HG03095 (cell line): ENCODE data around the gene SLC9A9.
"Not testable (repeated sequence)": the region's sequence is repeated elsewhere in the genome, so short reads cannot be mapped to it uniquely, and the experiment has no call there.

Source experiments
- ATAC-seq: cut with Tn5 transposase; IDR thresholded peaks from one replicate; pipeline ENCODE4 v1.9.1; 2021; ENCODE audit warnings: moderate library complexity; ENCODE audit not compliant: unreplicated experiment

Gene SLC9A9

DNA sequence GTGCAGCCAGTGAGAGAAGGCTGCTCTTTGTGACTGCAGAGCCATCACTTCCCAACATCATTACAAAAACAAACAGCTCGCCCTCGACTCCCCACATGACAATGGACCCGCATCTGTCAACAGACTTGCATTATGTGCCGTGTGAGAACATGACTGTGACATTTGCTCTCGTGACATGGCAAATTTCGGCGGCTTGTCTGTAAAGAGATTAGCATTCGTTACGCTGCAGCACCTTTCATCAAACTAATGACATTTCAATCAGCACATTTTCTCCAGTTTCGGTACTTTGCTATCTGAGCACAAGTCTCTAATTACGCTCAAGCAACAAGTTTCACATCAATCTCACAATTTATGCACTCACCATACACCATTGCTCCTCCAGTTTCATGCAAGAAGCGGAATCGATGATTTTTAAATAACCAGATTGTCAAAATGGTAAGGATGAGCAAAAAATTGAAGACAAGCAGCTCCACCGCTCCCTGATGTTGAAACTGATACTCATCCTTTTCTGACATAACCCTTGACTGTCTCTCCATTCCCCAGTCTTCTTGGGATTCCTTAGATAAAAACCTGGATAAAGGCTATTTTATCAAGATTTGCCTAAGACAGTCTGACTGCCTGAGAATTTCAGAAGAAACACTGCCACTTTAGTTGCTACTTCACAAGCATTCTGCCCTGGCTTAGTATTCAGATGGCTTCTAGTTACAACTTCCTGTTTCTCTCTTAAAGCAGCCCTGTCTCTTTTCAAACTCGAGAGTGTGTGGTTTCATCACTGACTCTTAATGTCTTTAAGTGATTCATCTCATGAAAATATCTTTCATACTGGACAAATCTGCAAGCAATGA is at the start of gene SLC9A9:
Gene SLC9A9 (minus strand): TSS at position 682 of the 845 bp plus-strand sequence. CDS start 146 bp downstream, at position 536.
- peak; percentile 77 for ATAC-seq

GRCh38 chr3:143897576-143898295 is 49.5 kb upstream of the SLC9A9 start:
- ATAC-seq, result no peak

- ATAC-seq, result no peak
Measured at GRCh38 chr3:143896486-143896885, 48.2 kb upstream of the SLC9A9 start.

- ATAC-seq, result no peak
Measured at GRCh38 chr3:143895805-143896204, 47.5 kb upstream of the SLC9A9 start.

DNA sequence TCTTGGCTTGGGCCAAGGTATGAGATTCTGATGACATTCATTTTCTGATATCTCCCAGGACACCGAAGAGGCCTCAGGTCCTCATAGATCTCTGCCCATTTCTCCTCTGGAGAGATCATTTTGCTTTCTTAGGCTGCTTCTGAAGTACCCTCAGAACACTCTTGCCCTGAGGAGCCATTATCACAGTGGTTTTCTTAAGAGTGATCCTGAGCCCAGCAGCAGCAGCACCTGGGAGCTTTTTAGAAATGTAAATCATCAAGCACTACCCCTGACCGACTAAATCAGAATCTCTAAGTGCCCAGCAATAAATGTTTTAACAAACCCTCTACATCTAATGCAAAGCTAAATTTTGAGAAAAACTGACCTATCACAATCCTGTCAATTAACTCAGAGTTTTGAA is 40.6 kb upstream of the SLC9A9 start:
- ATAC-seq, result no peak

GRCh38 chr3:143888166-143888565 is 39.9 kb upstream of the SLC9A9 start:
- no peak for ATAC-seq

DNA sequence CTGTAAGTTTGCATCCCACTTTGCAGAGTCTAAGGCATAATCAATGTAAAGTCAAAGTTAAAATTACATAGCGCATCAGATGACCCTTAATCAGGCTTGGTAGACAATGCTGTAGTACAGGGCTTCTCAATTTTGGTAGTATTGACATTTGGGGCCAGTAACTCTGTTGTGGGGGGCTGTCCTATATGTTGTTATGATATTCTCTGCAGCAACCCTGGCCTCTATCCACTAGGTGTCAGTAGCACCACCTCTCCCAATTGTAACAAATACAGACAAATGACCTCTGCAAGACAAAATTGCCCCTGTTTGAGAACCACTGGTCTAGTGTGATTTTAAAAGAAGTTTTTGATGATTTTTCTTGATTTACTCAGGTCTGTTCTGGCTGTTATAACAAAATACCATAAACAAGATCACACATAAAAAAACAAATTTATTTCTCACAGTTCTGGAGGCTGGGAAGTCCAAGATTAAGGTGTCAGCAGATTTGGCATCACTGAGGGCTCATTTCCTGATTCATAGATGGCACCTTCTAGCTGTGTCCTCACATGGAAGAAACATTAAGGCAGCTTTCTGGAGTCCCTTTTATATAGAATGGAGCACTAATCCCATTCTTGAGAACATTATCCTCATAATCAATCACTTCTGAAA is 37.6 kb upstream of the SLC9A9 start:
- peak; percentile 93 for ATAC-seq

- ATAC-seq, result no peak
Measured at GRCh38 chr3:143884861-143885260, 36.6 kb upstream of the SLC9A9 start.

GRCh38 chr3:143883151-143883550 is 34.9 kb upstream of the SLC9A9 start:
- no peak for ATAC-seq

DNA sequence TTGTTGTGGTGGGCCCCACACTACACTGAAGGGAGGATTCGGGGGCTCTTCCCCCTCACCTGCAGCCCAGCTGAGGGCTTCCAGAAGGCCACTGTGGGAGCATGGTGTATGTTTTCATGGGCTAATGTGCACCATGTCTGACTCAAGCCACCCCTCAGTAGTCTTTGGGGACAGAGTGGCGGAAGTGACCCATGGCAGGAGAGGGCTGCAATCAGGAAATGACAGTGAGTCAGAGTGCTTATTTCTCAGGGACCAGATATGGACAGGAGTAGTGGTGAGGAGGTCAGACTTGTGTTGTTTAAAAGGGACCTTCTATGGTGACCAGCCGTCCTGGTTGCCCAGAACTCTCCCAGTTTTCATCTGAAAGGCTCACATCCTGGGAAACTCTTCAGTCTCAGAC is 32.8 kb upstream of the SLC9A9 start:
- no peak for ATAC-seq

GRCh38 chr3:143875546-143875945 is 27.3 kb upstream of the SLC9A9 start:
- no peak for ATAC-seq

DNA sequence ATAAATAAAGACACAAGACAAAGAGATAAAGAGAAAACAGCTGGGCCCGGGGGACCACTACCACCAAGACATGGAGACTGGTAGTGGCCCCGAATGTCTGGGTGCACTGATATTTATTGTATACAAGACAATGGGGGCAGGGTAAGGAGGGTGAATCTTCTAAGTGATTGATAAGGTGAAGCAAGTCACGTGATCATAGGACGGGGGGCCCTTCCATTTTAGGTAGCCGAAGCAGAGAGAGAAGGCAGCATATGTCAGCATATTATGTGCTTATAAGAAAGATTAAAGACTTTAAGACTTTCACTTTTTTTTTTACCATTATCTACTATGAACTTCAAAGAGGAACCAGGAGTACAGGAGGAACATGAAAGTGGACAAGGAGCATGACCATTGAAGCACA is 25.3 kb upstream of the SLC9A9 start:
- not testable (repeated sequence) for ATAC-seq

- ATAC-seq, result no peak
Measured at GRCh38 chr3:143865302-143865701, 17.0 kb upstream of the SLC9A9 start.

GRCh38 chr3:143859465-143860203 is 11.4 kb upstream of the SLC9A9 start:
- ATAC-seq, result no peak

GRCh38 chr3:143856252-143856970 is 8.1 kb upstream of the SLC9A9 start:
- ATAC-seq, result no peak

- no peak for ATAC-seq
Measured at GRCh38 chr3:143855183-143855582, 6.9 kb upstream of the SLC9A9 start.

GRCh38 chr3:143851331-143852017 is 3.2 kb upstream of the SLC9A9 start:
- no peak for ATAC-seq

DNA sequence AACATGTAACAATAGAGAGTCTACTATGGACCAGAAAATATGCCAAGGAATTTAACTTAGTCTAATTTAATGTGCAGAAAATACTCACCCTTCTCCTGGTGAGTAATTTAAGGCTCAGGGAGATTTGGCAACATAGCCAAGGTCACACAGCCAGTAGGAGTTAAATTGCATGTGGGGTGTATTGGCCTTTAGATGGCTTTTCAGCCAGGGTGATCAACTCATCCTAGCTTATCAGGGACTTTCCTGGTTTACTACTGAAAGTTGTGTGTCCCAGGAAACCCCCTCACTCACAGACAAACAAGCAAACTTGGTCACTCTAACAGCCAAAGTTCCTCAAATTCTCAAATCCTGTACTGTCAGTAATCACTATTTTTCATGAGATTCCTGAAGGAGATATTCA is 2.6 kb upstream of the SLC9A9 start:
- no peak for ATAC-seq

DNA sequence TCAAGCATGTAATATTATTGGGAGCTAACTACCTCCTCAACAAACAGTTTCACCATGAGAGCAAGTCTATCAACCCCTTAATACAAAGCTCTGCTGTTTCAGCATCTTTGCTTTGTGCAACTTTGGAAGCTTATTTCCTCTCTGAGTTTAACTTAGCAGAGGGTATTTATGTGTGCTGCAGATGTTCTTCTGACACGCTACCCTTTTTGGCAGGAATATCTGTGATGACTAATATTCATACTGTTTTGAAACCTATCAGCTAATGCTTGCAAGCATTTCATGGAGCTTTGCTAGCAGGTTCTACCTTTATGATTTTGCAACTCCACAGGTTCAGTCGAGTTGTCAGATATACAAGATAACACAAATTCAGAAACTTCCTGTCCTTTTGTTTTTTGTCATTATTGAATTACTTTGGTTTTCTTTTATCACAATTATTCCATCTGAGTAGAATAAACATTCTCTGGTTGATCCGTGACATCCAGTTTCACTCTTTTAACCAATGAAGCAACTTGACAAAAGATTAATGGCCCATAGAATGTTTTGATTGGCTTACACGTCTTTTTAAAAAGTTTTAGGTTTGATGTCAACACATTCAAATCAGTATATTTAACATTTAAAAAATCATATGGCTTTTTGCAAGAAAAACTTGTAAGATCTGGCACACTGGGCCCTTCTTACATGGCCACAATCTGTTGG is 1.7 kb upstream of the SLC9A9 start:
- peak; percentile 50 for ATAC-seq
